Muscle of leg (tissue), 11 donors: ENCODE results near the gene PPIB. TPM values are rescaled to one million over a fixed set of nuclear protein-coding genes. Genes with fewer than 3 reads are reported as not detected.
"Not testable (repeated sequence)": the region's sequence is repeated elsewhere in the genome, so short reads cannot be mapped to it uniquely, and the experiment has no call there.

ENCODE experiments used
- DNase-seq: peaks from one replicate; pipeline ENCODE4 v3.0.0; 2013
- H3K27ac ChIP-seq: one replicate; pipeline ENCODE4 v1.5.1; 2013; ENCODE audit warnings: mild to moderate bottlenecking, low read length, control low read depth
- H3K27me3 ChIP-seq: one replicate; pipeline ENCODE4 v1.6.1; 2013; ENCODE audit warnings: low read length; ENCODE audit not compliant: control insufficient read depth, insufficient read depth
- H3K36me3 ChIP-seq: one replicate; pipeline ENCODE4 v1.6.1; 2013; ENCODE audit warnings: low read length; ENCODE audit not compliant: control insufficient read depth, insufficient read depth
- H3K4me1 ChIP-seq: one replicate; pipeline ENCODE4 v1.6.1; 2013; ENCODE audit warnings: low read length; ENCODE audit not compliant: control insufficient read depth, insufficient read depth
- H3K4me3 ChIP-seq: one replicate; pipeline ENCODE4 v1.5.1; 2013; ENCODE audit warnings: low read length, control low read depth
- H3K9me3 ChIP-seq: replicated peaks from 2 replicates; pipeline ENCODE4 v1.6.1; 2013; ENCODE audit warnings: low read depth, low read length; ENCODE audit not compliant: control insufficient read depth
- WGBS: methylation state at CpG from one replicate; pipeline ENCODE4 v1.1.5; 2013; ENCODE audit warnings: missing lambda C conversion rate; ENCODE audit not compliant: insufficient coverage; 5-methylcytosine and 5-hydroxymethylcytosine counted together
- polyA plus RNA-seq, 8 donors: library from polyadenylated mRNA; unstranded; fragments of 120-200 nt; gene quantifications; one replicate each; pipeline versions ENCODE4 v1.2.1 to v1.2.3, GENCODE V29; 2013; ENCODE audit warnings: inconsistent platforms in 1 of 8, low replicate concordance in 1 of 8; ENCODE audit not compliant: insufficient read length in 8 of 8, insufficient read depth in 1 of 8
- total RNA-seq: library from RNA; stranded (reverse); fragments of 120-200 nt; gene quantifications from one replicate; pipeline ENCODE4 v1.2.4, GENCODE V29; 2013

The PPIB gene
- total and polyA plus RNA-seq, 9 donors = 265 to 490 (median 338) TPM

DNA sequence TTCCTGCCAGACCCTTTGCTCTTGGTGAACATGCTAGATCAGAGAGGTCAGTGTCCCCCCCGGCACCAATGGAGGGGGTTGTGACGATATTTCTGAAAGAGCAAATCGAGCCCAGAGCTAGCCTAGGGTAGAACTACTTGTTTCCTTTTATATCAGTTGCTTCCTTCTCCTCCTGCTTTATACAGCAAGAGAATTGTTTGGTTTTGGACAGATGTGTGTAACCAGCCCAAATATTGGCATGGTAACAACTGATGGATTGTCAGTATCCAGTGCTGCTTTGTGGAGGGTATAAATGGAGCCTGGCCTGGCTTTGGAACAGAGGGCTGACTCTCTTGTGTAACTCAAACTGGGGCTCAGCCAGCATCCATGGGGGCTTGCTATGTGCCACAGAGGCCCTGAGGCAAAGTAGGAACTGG lies 39.9 kb downstream of the PPIB start:
- Histone ChIP-seq H3K4me1 (no peaks in the 10 kb centered on the region), H3K9me3 (no peaks in the 10 kb centered on the region), H3K27ac (no peak overlapping the region), H3K36me3 (peaks cover 65% of the 10 kb centered on the region), H3K4me3 (no peak overlapping the region), H3K27me3 (no peaks in the 10 kb centered on the region)
- WGBS = 100% methylated on average over 1 of the region's 3 CpGs
- no peak for DNase-seq

DNA sequence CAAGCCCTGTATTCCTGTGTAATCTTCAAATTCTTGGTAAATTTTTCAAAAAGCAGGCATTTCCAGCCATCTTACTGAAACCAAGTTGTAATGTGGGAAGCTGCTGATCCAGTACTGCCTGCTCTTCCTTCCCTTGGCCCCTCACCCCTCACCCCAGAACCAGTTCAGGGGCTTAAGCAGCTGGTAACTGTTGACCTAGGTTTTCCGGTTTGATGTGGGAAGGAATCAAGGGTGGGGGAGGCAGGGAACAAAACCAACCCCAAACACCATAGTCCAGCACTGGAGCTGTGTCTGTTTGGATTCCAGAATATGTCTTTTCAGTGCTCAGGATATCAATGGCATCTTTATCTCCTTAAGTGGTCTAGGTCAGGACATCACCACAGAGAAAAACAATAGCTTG lies 40.4 kb downstream of the PPIB start:
- WGBS = no CpG with 5 or more reads among the region's 1 CpG
- Histone ChIP-seq H3K27ac (no peak overlapping the region), H3K4me3 (no peak overlapping the region), H3K4me1 (no peaks in the 10 kb centered on the region), H3K9me3 (no peaks in the 10 kb centered on the region), H3K27me3 (no peaks in the 10 kb centered on the region), H3K36me3 (peaks cover 66% of the 10 kb centered on the region)
- no peak for DNase-seq

DNA sequence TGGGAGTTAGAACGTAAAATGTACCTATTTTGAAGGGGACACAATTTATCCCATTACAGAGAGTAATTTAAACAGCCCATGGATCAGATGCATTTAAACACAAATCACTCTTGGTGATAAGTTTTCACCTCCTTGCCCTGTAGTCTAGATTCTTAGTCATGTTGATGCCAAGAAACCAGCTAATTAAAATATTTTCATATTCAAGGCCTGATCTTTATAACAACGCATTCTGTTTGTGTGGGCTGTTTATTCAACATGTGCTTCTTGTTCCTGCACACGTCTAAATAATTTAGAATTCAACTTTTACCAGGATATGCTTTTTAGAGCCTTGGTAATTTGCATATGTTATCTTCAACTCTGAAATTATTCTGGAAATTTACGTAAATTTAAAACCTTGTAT lies 41.2 kb downstream of the PPIB start:
- Histone ChIP-seq H3K4me1 (no peaks in the 10 kb centered on the region), H3K4me3 (no peak overlapping the region), H3K27me3 (no peaks in the 10 kb centered on the region), H3K9me3 (no peaks in the 10 kb centered on the region), H3K27ac (no peak overlapping the region), H3K36me3 (peaks cover 67% of the 10 kb centered on the region)
- DNase-seq = no peak
- no CpG with 5 or more reads among the region's 4 CpGs for WGBS

DNA sequence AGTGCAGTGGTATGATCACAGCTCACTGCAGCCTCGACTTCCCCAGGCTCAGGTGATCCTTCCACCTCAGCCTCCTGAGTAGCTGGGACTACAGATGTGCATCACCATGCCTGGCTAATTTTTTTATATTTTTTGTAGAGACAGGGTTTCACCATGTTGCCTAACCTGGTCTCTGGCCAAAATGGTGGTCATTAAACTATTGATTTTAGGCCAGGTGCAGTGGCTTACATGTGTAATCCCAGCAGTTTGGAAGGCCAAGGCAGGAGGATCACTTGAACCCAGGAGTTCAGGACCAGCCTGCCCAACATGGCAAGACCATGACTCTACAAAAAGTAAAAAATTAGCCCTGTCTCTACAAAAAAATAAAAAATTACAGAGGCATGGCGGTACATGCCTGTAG lies 42.5 kb downstream of the PPIB start:
- whole genome bisulfite sequencing = 100% methylated on average over 1 of the region's 2 CpGs
- H3K27ac ChIP-seq, H3K9me3 ChIP-seq, H3K4me1 ChIP-seq, H3K4me3 ChIP-seq, DNase-seq, H3K27me3 ChIP-seq: not testable (repeated sequence)
- peaks cover 68% of the 10 kb centered on the region for H3K36me3 ChIP-seq

GRCh38 chr15:64117759-64118487 lies 44.9 kb downstream of the PPIB start:
- WGBS = no CpG with 5 or more reads among the region's 5 CpGs
- no peak overlapping the region for H3K4me3 ChIP-seq
- peaks cover 64% of the 10 kb centered on the region for H3K36me3 ChIP-seq
- no peak overlapping the region for H3K27ac ChIP-seq
- H3K27me3 ChIP-seq = no peaks in the 10 kb centered on the region
- no peak for DNase-seq
- no peaks in the 10 kb centered on the region for H3K4me1 ChIP-seq
- H3K9me3 ChIP-seq = no peaks in the 10 kb centered on the region

DNA sequence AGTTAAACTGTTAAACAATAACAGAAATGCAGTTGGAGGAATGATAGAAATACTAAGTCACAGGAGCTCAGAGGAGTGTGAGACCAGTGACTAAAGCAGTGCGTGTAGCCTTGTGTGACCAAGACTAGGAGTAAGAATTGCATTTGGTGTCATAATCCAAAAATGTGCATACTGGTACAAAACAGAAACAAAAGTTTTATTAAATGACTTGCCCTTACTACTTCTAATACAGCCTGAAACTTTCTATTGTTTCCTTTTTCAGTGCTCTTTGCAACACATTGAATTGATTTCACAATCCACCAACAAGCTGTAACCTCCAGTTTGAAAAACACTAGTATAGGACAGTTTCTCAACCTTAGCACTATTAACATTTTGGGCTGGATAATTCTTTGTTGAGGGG lies 49.9 kb downstream of the PPIB start:
- Histone ChIP-seq H3K4me3 (no peak overlapping the region), H3K36me3 (peaks cover 27% of the 10 kb centered on the region), H3K27me3 (no peaks in the 10 kb centered on the region), H3K4me1 (peaks cover 2% of the 10 kb centered on the region), H3K9me3 (no peaks in the 10 kb centered on the region), H3K27ac (no peak overlapping the region)
- no peak for DNase-seq
- WGBS = 80% methylated on average over 1 of the region's 1 CpG

- peaks cover 21% of the 10 kb centered on the region for H3K36me3 ChIP-seq
- no peak overlapping the region for H3K4me3 ChIP-seq
- no peaks in the 10 kb centered on the region for H3K27me3 ChIP-seq
- WGBS = 60% methylated on average over 2 of the region's 4 CpGs
- no peak overlapping the region for H3K27ac ChIP-seq
- peaks cover 2% of the 10 kb centered on the region for H3K4me1 ChIP-seq
- no peak for DNase-seq
- H3K9me3 ChIP-seq = no peaks in the 10 kb centered on the region
Measured at GRCh38 chr15:64112073-64112772, 50.6 kb downstream of the PPIB start.

DNA sequence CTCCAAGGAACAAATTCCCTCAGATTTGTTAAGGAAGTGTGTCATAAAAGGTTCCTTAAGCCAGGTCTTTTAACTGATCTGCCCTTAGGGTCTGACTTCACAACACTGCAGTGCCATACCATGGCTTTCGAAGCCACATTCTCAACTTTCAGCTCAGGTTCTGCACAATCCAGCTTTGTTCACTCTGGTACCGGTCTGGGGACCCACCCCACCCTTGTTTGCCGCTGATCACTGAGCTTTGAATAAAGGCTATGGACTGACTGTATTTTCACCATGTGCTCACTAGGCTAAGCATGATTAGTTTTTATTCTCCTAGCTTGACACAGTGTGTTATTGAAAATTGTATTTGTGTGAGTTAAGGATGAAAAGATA lies 51.2 kb downstream of the PPIB start:
- no peak overlapping the region for H3K27ac ChIP-seq
- WGBS = 80% methylated on average over 1 of the region's 3 CpGs
- no peak for DNase-seq
- peaks cover 2% of the 10 kb centered on the region for H3K4me1 ChIP-seq
- peaks cover 16% of the 10 kb centered on the region for H3K36me3 ChIP-seq
- H3K4me3 ChIP-seq = no peak overlapping the region
- H3K27me3 ChIP-seq = no peaks in the 10 kb centered on the region
- H3K9me3 ChIP-seq = no peaks in the 10 kb centered on the region

GRCh38 chr15:64110950-64111678 lies 51.7 kb downstream of the PPIB start:
- no peak overlapping the region for H3K27ac ChIP-seq
- H3K4me1 ChIP-seq = peaks cover 2% of the 10 kb centered on the region
- H3K9me3 ChIP-seq = no peaks in the 10 kb centered on the region
- H3K36me3 ChIP-seq = peaks cover 11% of the 10 kb centered on the region
- no peaks in the 10 kb centered on the region for H3K27me3 ChIP-seq
- no peak overlapping the region for H3K4me3 ChIP-seq
- no peak for DNase-seq
- 60% methylated on average over 1 of the region's 3 CpGs for WGBS

DNA sequence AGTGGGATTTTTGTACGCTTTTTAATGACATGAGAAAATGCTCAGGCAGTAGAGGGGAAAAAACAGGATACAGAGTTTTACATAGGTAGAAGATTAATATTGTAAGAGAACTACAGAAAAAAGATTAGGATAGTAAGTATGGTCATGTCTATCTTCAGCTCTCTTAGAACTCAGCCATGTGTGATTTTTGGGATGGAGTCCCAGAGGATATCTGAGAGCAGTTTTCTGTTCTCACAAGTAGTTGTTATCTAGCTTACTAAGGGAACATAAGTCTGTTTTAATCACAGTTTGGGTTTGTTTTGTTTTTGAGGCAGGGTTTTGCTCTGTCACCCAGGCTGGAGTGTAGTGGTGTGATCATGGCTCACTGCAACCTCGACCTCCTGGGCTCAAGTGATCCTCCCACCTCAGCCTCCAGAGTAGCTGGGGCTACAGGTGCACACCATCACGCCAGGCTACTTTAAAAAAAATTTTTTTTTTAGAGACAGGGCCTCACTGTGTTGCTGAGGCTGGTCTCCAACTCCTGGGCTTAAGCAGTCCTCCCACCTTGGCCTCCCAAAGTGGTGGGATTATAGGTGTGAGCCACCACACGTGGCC lies 52.6 kb downstream of the PPIB start:
- no CpG with 5 or more reads among the region's 4 CpGs for WGBS
- H3K4me1 ChIP-seq, H3K4me3 ChIP-seq, H3K27ac ChIP-seq, DNase-seq, H3K27me3 ChIP-seq, H3K36me3 ChIP-seq, H3K9me3 ChIP-seq: not testable (repeated sequence)
